CD4-positive, alpha-beta T cell (primary cell): ENCODE data around the gene ADGRB3. TPM values are rescaled to one million over a fixed set of nuclear protein-coding genes. Genes with fewer than 3 reads are reported as not detected.

Source experiments
- ATAC-seq: fragments of 200-7000 bp; cut with Tn5 transposase; one replicate; pipeline ENCODE4 v1.10.0; 2022; ENCODE audit warnings: mild to moderate bottlenecking; ENCODE audit not compliant: poor library complexity
- CTCF ChIA-PET: fragments of 350-600 bp; sonication (Branson Sonifier 250); formaldehyde crosslinking; loops from one replicate; lab custom pipeline; 2021; ENCODE audit warnings: antibody characterized with exemption, inconsistent platforms; lab: Charles Lee
- POLR2A ChIA-PET: fragments of 350-600 bp; sonication (Branson Sonifier 250); formaldehyde crosslinking; loops from one replicate; lab custom pipeline; 2021; ENCODE audit warnings: antibody characterized with exemption, inconsistent platforms; lab: Charles Lee
- DNase-seq, 14 experiments: peaks; one replicate each; pipeline ENCODE4 v3.0.0-alpha.2; 2013 to 2020; ENCODE audit warnings: mixed read lengths in 2 of 14
- H3K27ac ChIP-seq, 2 donors: one replicate each; pipeline versions ENCODE4 v1.5.1 to v1.7.0; 2013; ENCODE audit warnings: low read length in 2 of 2, low read depth in 1 of 2, mild to moderate bottlenecking in 1 of 2
- H3K27me3 ChIP-seq, 2 experiments: 1 replicate in 1 of 2; 2 replicates in 1 of 2; pipeline versions ENCODE4 v1.6.1 to v1.7.0; 2013; ENCODE audit warnings: low read length in 2 of 2, control low read depth in 1 of 2, mild to moderate bottlenecking in 1 of 2, moderate library complexity in 1 of 2; ENCODE audit not compliant: insufficient read depth in 2 of 2, control insufficient read depth in 1 of 2
- H3K36me3 ChIP-seq: one replicate; pipeline ENCODE4 v1.6.1; 2013; ENCODE audit warnings: low read length, control low read depth; ENCODE audit not compliant: insufficient read depth
- H3K4me1 ChIP-seq: one replicate; pipeline ENCODE4 v1.6.1; 2013; ENCODE audit warnings: low read length, control low read depth; ENCODE audit not compliant: insufficient read depth
- H3K4me3 ChIP-seq: one replicate; pipeline ENCODE4 v1.5.1; 2013; ENCODE audit warnings: mild to moderate bottlenecking, low read length, moderate library complexity
- H3K9me3 ChIP-seq, 2 experiments: 1 replicate in 1 of 2; 2 replicates in 1 of 2; pipeline versions ENCODE4 v1.6.1 to v1.7.0; 2013; ENCODE audit warnings: low read length in 2 of 2, mild to moderate bottlenecking in 2 of 2, control low read depth in 1 of 2, moderate library complexity in 1 of 2; ENCODE audit not compliant: control insufficient read depth in 1 of 2, insufficient read depth in 1 of 2
- H3K27ac Mint-ChIP-seq: one replicate; pipeline ENCODE4 v1.8.0; 2020; ENCODE audit warnings: mixed read lengths
- H3K27me3 Mint-ChIP-seq: one replicate; pipeline ENCODE4 v1.8.0; 2021; ENCODE audit warnings: mixed read lengths
- H3K36me3 Mint-ChIP-seq: one replicate; pipeline ENCODE4 v1.8.0; 2021; ENCODE audit warnings: low read depth, mixed read lengths
- H3K4me1 Mint-ChIP-seq: one replicate; pipeline ENCODE4 v1.8.0; 2021; ENCODE audit warnings: low read depth, mixed read lengths
- H3K4me3 Mint-ChIP-seq: one replicate; pipeline ENCODE4 v1.8.0; 2020; ENCODE audit warnings: mild to moderate bottlenecking, mixed read lengths
- H3K9me3 Mint-ChIP-seq: one replicate; pipeline ENCODE4 v1.8.0; 2020; ENCODE audit warnings: mixed read lengths
- CTCF ChIP-seq: fragments of 200-600 bp; IDR thresholded peaks from one replicate; pipeline ENCODE4 v1.8.0; 2022; ENCODE audit warnings: antibody characterized with exemption, mild to moderate bottlenecking
- intact Hi-C, 2 experiments: fragments of 100-400 bp; cut with DNase I in 1 of 2; cut with micrococcal nuclease in 1 of 2; formaldehyde crosslinking; loops; one replicate each; pipeline versions ENCODE4 v1.15.1 to v1.9.0; 2023 to 2025; cut with DNase I, micrococcal nuclease
- total RNA-seq, 174 experiments: library from RNA in 2 of 174; stranded (reverse) in 2 of 174; gene quantifications; one replicate each; pipeline ENCODE4 v1.2.3 and lab custom pipeline; 2021 to 2026

The ADGRB3 gene
- total RNA-seq, 2 experiments from 2014 or later, result not detected

DNA sequence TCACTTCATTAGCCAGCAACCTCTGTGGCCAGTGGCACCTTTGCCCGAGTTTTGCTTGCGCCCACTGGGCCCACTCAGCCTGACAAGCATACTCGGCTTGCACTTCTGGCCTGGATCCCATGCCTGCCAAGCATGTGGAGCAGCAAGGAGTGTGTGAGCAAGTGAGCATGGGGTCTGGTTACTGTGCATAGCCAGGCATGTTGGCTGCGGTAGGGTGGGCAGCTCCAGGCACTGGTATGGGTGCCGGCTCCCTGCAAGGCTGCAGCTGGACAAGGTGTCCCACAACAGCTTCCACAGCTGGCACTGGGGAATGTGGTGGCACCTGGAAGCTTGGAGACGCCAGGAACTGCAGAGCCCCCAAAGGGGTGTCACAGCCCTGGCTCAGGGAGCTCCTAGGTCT is 510.0 kb downstream of the ADGRB3 start:
- Histone ChIP-seq H3K4me3 (no peak overlapping the region), H3K36me3 (no peaks in the 10 kb centered on the region), H3K4me1 (no peaks in the 10 kb centered on the region), H3K27me3 (no peaks in the 10 kb centered on the region), H3K27ac (no peak overlapping the region), H3K9me3 (peaks cover 0 to 16% of the 10 kb centered on the region in 2 experiments)
- ChIA-PET POLR2A (no interaction called here), CTCF (no interaction called here)
- Mint-ChIP-seq H3K9me3 (peaks cover 12% of the 10 kb centered on the region), H3K4me1 (no peaks in the 10 kb centered on the region), H3K4me3 (no peak overlapping the region), H3K27ac (no peak overlapping the region), H3K36me3 (no peaks in the 10 kb centered on the region), H3K27me3 (no peaks in the 10 kb centered on the region)
- ATAC-seq, result no peak
- no peak for DNase-seq
- intact Hi-C loops, result no loop called here
- no peak for TF ChIP-seq CTCF

- ChIA-PET CTCF (no interaction called here), POLR2A (no interaction called here)
- no peaks in the 10 kb centered on the region for H3K27me3 ChIP-seq
- H3K4me3 ChIP-seq, result no peak overlapping the region
- no peaks in the 10 kb centered on the region for H3K4me1 ChIP-seq
- H3K27ac ChIP-seq, result no peak overlapping the region
- Mint-ChIP-seq H3K27ac (no peak overlapping the region), H3K4me1 (no peaks in the 10 kb centered on the region), H3K27me3 (no peaks in the 10 kb centered on the region), H3K9me3 (peaks cover 12% of the 10 kb centered on the region), H3K4me3 (no peak overlapping the region), H3K36me3 (no peaks in the 10 kb centered on the region)
- DNase-seq (no peak), ATAC-seq (no peak)
- intact Hi-C loops, result no loop called here
- no peaks in the 10 kb centered on the region for H3K36me3 ChIP-seq
- no peak for TF ChIP-seq CTCF
- peaks cover 0 to 16% of the 10 kb centered on the region in 2 experiments for H3K9me3 ChIP-seq
Measured at GRCh38 chr6:69146385-69146784, 511.3 kb downstream of the ADGRB3 start.

- DNase-seq (no peak), ATAC-seq (no peak)
- Mint-ChIP-seq H3K4me3 (no peak overlapping the region), H3K36me3 (no peaks in the 10 kb centered on the region), H3K9me3 (peaks cover 4% of the 10 kb centered on the region), H3K4me1 (no peaks in the 10 kb centered on the region), H3K27ac (no peak overlapping the region), H3K27me3 (no peaks in the 10 kb centered on the region)
- ChIA-PET CTCF (no interaction called here), POLR2A (no interaction called here)
- no peak for TF ChIP-seq CTCF
- no peaks in the 10 kb centered on the region for H3K9me3 ChIP-seq
- no peaks in the 10 kb centered on the region for H3K27me3 ChIP-seq
- no peaks in the 10 kb centered on the region for H3K4me1 ChIP-seq
- no peak overlapping the region for H3K27ac ChIP-seq
- intact Hi-C loops, result no loop called here
- H3K4me3 ChIP-seq, result no peak overlapping the region
- H3K36me3 ChIP-seq, result no peaks in the 10 kb centered on the region
Measured at GRCh38 chr6:69155467-69155866, 520.4 kb downstream of the ADGRB3 start.
